C4-2B (cell line): ENCODE results near the gene SREBF2.
A peak's percentile ranks its signal among the peaks of the same experiment; 100 is the strongest.

Experiments used
- CTCF ChIP-seq: fragments of 450-650 bp; conservative IDR thresholded peaks from 2 replicates; pipeline ENCODE4 v1.5.1; 2017; ENCODE audit warnings: mild to moderate bottlenecking
- ZFX ChIP-seq: fragments of 450-650 bp; IDR thresholded peaks from 2 replicates; pipeline ENCODE4 v1.6.1; 2017

- peak; percentile 82 for TF ChIP-seq CTCF
- TF ChIP-seq ZFX: no peak
These were observed 10.4 kb upstream of the SREBF2 start for GRCh38 chr22:41822317-41823057.
